SW480 (cell line): ENCODE data around the gene FGGY.

ENCODE experiments used
- DNase-seq: peaks from one replicate; pipeline ENCODE4 v3.0.0-alpha.2; 2016; ENCODE audit warnings: low spot score

The FGGY gene

DNA sequence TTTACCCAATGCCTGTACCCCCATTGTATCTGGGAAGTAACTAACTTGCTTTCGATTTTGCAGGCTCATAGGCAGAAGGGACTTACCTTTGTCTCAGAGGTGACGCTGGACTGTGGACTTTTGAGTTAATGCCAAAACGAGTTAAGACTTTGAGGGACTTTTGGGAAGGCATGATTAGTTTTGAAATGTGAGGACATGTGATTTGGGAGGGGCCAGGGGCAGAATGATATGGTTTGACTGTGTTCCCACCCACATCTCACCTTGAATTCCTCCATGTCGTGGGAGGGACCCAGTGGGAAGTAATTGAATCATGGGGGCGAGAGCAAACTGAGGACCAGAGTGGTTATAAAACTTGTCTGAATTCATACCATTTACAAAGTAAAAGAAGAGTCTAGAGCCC, 440.7 kb downstream of the FGGY start:
- DNase-seq, result no peak

DNA sequence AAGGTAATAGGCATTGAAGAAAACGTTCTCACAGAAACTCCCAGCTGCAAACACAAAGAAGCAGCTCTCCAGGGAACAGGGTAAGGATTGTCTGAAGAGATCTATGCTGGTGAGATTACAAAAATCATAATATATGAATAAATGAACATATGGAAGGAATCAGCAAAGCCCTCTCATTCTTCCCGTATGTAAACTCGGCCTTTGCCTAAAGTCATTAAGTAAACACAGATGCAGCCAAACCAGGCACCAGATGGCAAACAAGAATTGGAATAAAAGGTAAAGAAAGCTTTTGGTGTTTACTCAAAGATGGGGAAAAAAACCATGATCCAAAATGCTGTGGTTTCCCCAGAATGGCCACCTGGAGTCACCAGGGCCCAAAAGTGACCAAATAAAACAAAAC, 441.3 kb downstream of the FGGY start:
- DNase-seq, result no peak

DNA sequence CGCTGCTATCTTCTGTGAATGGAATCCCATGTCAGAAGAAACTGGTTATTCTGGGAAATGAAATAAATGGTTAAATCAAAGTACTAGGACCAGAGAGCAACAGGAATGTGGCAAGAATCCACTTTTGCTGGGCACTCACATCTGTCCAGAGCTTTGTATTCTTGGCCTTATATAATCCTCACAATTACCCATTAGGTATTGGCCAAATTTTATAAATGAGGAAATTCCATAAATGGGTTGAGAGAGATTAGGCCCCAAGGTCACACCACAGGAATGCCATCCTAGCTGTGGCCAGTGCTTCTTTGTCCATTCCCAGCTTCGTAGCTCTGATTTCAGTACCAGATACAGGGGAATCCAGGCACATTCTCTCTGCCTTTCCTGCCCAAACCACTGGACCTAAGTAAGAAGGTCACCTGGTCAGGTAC, 441.7 kb downstream of the FGGY start:
- no peak for DNase-seq

DNA sequence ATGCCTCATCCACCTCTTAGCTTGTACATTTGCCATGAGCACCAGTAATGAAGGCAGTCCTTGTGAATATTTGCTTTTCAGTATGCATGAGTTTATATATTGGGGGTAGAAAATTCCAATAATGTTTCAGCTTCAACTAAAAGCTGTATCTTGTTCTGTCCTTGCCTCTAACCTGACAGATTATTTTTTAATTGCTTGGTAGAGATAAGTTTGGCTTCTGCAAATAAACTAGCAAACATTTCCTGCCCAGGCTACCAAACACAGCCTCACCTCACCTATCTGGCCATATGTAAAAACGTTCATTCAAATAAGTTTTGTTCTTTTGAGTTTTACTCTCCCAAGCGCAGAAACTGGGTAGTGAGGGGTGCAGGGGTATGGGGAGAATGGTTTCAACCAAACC, 442.2 kb downstream of the FGGY start:
- no peak for DNase-seq

DNA sequence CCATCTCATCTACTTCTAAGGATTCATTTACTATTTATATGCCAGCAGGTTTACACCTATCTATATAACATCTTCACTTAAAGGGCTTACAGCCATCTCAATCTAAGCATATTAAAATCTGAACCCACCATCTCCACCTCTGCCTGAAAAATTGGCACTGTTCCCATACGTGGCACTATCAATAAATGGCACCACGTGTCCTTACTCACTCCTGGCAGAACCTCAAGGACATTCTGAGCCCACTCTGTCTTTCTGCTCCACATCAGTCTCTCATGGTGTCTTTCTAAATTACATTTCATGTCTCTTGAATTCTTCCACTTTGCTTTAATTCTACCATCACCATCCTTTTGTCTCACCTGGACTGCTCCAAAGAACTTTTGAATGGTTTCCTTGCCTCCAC, 445.6 kb downstream of the FGGY start:
- DNase-seq, result no peak

DNA sequence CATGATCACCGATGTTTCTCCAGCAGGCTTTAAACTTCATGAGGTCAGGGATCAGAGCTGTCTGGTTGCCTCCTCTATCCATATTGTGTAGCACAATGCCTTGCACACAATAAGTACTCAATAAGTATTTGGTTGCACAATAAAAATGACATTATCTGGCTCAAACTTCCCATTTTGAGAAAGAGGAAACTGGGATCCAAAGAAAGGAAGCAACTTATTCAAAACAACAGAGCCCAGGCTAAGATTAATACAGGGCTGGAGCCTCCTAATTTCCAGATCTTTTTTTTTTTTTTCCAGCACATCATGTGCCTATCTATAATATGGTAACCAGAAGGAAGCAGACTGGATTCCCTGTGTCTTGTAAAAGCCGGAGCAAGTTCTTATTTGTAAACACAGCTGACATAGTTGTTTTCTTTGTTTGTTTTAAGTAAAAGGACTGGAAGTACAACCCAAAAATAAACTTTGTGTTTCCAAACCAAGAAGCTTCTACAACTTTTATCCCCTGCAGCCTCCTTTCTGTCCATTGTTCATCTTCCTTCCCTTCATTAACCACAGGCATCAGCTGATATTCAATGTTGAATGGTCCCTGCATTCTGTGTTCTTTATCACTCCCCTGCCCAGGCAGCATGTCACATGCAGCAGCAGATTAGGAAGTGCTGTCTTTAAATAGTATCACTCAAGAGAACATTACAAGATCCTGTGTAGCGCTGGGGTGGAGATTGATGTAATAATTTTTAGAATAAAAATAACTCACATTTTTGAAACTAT, 446.6 kb downstream of the FGGY start:
- DNase-seq, result no peak

DNA sequence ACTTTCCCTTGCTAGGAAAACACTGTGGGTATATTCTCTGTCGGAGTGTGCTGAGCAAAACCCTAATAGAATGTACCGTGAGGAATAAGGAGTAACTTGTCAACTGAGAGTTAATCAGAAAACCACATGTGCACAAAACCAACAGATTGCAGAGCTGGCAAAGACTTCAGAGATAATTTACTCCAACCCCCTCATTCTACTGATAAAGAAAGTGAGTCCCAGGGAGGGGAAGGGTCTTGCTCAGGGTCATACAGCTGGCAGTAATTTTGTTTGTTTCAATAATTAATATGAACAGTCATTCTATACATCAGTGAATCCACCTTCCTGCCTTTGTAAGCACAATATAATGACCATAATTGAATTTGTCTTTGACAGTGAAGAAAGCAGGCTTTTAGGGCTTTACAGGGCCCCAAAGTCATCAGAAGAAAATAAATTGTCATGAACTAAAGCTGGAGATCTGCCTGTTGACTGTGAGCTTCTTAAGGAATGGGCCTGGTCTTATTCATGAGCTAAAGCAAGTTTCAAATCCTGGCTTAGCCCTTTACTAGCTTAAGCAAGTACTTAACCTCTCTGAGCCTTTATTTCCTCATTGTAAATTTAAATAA, 450.6 kb downstream of the FGGY start:
- no peak for DNase-seq

DNA sequence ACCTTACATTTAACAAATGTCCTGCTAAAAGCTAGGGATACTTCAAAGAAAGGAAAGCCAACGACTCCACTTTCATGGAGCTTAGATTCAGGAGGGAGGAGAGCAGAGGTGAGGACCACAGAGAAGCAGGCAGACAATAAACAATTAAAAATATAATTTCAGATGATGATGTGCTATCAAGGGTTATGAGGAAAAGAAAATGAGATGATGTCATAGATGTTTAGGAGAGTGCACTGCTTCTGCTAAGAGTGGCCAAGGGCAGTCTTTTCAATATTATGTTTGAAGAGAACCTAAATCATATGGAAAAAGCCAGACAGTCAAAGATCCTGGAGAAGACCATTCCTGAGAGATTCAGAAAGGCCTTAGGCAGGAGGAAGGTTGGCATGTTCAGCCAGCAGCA, 451.2 kb downstream of the FGGY start:
- DNase-seq, result no peak

DNA sequence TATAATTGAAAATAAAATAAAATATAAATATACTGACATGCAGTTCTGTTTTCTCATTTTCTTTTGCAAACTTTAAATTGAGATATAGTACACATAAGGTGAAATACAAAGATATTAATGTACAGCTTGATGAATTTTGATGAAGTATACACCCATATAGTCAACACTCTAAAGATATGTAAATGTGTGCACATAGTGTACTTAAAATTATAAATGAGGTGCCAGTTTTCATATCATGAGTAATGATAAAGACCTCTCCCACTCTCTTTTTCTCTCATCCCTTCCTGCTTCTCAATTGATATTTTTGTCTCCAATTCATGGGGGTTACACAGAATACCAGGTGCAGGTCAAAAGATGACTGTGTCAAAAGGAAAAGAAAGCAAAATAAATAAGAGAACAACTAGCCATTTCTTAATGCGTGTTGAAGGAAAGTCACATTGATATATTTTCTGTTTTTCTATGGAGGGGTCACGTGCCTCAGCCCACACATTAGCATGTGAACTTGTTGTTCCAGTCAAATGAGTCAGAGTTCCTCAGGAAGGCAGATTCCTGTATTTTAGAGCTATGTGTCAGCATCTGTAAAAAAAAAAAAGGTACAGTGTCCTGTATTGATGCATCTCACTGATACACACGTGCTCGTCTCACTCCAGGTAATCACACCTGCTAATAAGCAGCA, 453.6 kb downstream of the FGGY start:
- DNase-seq, result peak; percentile 61

DNA sequence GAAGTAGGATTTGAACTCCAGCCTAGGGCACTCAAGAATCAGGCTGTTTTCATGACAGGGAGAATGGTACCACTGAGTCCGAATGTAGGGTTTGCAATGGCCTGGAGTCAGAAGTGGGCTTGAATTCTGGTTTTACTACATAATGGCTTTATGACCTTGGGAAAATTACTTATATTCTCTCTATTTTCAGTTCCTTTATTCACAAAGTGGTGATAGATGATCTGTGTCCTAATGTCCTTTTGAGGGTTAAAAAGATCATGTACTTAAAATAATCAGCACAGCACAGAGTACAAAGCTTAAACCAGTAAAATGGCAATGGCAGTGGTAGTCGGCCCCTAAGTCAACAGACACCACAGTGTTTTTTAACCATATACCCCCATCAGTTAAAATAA, 454.1 kb downstream of the FGGY start:
- DNase-seq, result no peak

DNA sequence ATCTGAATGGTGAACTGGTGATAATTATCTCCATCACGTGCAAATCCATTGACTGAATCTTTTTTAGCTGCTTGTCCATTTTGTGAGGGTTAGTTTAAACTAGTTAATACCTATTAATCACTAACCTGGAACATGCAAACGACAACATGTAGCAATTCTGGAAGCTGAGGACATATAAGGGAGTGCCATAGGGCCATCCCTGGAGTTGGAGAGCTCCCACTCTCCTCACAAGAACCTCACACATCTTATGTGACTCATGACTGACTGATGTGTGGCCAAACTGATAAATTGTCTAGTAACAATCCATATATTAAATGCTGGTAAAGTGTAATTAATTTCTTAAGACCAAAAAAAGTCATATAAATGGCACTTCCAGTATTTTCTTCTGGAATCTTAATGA, 454.9 kb downstream of the FGGY start:
- no peak for DNase-seq

DNA sequence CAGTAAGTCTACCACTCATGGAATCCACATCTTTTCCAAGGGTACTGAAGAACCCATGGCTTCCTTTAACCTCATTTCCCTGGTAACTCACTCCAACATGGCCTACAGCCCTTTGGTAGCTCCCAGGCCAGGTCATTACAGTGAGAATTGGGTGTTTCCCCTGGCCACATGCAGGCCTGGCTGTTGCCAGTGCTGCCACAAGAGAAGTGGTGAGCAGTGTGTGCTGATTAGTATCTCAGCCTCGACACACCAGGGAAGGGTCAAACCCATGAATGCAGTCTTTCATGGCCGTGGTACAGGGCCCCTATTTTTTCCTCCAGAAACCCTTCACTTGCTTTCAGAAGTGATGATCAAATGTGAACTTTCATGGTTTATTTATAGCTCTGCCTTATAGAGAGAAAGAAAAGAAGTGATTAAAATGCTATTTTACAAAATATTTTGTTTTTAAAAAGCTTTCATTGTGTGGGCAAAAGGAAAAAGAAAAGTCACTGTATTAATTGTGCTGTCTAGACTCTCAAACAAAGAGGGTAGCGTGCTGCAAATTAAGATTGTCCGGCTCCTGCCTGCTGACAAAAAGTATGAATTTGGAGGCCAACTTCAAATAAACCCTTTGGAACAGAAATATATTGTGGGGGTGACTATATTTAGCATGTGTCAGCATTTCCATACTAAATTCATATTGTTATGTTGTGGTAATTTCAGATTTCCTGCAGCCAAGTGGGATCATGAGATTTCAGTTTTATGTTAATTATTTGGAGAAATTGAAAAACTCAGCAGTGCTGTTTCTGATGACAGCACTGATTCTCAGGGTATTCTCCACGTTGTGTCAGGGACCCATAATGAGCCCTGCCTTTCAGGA, 455.9 kb downstream of the FGGY start:
- DNase-seq, result no peak

DNA sequence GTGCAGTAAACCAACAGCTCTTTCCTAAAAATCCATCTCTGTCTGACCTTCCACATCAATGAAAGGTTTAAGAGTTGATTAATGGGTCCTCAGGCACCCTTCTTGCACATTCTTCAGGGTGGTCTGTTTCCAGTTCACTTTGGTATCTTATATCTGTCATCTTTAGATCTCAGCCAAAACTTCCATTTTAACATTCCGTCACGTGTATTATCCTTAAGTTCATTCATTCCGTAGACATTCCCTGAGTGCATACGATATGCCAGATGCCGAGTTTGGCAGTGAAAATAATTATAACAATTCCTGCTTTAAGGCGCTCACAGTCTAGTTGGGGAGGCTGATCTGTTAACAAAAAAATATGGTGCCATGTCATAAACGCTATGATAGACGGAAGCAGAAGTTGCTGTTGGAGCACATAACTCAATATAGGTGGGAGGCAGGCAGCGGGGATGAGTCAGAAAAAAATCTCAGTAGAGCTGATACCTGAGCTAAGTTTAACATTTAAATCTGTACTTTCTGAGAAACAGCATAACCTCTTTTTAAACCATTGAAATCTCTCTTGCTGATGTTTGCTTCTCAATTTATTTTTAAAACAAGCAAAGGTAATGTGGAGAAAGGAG, 458.3 kb downstream of the FGGY start:
- no peak for DNase-seq

DNA sequence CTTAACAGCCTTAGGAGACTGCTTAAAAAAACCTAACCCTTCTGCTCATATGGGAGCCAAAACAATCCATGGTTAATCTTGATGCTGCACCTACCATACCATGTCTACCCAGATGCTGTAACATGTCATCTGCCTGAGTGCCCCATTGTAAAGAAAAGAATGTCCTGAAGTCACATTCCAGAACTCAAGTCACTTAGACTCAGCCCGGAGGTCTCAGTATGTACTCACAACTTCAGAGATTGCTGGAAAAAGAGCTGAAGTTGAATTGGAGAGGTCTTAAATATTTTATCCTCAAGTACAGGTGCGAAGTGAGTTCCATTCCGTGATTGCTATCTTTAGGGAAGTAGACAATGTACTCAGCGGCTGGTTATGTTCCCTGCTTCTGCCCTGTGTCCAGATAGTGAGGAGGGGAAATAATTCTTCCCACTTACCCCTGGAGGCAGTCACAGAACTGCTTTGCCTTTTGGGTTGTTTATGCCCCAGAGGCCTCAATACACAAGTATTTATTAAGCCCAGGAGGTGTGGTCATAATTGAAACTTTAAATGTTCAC, 460.4 kb downstream of the FGGY start:
- DNase-seq, result no peak

DNA sequence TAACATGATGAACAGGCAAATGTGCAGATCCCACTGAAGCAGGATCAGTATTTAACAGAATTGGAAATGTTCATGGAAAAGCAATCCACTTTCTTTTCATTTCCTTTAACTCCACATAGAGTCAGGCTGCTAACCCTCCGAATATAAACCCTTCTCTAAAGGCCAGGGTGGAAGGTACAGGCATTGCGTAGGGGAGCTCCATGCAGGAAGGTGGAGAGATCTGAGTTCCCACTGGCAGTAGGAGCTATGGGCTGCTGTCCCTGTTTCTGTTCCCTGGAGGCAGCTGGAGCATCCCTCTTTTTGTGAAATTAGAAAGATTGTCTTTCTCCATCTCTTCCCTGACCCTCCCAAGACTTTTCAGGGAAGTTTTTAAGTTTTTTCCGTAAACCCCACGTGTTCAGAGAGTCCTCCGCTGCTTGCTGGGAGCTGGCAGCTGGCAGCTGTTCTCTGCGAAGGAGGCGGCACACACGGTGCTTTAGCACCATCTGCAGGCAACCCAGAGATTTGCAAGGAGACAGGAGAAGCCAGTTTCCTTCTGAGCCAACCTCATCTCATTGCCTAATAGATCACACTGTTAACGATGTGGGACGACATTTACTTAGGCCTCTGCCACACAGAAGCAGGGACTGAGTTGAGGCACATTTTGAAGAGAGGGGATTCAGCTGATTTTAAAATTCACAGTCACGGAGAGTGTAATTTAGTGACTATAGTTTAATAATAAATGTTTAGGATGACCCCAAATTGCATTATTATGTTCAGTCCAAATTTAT, 462.4 kb downstream of the FGGY start:
- DNase-seq, result peak; percentile 71

DNA sequence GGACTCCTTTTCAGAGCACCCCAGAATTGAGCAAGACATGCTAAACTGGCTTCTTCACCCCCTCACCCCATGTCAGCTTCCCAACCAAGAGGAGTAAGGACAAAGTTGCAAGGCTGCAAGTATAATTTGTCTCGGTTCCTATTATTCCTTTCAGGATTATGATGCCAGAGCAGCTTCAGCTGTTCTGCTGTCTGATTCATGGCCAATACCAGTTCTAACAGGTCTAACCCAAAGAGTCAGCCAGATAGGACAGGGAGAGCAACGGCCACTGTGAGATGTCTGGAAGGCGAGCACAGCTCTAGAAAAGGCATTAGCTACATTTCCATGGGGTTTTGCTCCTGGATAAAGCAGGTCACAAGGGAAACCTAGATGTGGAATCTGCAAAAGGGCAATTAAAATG, 464.5 kb downstream of the FGGY start:
- DNase-seq, result no peak

DNA sequence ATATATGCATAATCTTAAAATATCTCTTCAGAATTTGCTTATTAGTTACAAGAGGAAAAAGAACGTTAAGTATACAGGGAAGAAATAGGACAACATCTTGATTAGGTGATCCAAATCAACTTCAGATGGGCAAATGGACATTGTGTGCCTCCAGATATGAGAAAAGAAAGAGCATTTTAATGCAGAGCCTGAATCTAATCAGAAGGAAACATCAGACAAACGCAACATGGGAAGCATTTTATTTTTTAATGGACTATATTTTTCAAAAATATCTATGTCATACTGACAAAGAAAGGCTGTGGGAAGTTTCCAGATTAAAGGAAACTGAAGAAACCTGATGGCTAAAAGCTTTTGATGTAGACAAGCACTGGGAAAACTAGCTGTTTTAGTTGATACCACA, 466.5 kb downstream of the FGGY start:
- no peak for DNase-seq

DNA sequence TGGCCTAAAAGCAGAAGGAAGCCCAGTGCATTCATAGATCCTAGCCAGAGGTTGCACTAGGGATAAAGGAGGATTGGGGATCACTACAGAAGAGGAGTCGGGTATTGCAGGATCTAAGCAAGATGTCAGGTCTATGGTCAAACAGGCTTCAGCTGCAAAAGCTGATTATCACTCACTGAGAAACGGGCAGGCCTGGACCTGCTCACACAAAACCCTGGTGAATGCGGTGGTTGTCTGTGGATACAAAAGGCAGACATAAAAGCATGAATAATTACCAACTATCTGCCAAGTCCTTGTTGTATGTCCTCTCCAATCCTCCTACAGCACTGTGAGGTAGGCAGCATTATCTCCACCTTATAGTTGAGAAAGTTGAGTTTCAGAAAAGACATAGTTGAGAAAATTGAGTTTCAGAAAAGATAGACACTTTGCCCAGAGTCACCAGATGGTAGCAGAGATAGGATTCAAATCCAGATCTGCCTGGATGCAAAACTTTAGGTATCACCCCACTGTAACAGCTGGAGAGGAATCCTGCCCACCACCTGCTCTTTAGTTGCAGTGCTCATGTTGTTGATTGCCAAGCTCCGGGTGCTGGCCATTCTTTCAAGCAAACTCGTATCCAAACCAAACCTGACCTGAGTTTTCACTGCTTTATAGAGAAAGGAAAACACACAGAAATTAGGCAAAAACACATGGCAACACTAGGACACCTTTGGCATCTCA, 468.3 kb downstream of the FGGY start:
- no peak for DNase-seq

DNA sequence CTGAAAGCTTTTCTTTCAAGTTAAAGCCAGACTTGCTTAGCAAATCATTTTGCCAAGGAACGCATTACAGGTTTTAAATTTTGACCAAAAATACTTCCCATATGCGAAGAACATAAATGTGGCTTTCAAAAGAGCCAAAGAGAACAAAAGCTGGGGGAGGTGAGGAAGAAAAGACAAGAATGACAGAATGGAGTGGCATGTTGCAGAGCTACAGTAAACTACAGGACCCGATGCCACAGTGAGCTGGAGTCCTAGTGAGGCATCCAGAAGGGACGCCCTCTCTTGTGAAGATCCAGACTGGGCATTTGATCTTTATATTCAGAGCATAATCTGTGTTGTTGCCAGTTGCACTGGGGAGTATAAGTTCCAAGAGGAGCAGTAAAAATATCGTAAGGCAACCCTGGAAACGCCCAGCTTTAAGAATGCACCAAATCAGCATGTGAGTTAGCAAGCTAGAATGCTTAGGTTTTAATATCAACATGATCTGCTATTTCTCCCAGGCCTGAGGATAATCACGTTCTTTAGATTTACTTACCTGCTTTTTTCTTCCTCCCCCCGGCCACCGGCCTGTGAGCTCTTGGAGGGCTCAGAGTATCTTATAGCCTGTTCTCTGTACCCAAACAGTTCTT, 469.4 kb downstream of the FGGY start:
- DNase-seq, result no peak

DNA sequence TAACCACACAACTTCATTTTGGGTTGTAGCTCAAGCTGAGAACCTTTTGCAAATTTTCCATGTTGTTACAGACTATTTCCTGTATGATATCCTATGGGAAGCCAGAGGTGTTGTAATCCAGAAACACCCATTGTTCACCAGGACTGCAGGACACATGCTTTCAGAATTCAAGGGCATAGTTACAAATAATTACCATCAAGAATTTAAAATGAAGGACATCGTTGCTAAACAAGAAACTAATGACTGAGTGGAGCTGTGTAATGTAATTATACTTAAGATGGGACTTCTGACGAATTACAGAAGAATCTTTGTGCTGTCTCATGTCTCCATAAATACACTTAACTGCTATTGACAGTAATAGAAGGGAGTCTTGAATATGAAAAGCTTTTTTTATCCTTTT, 470.2 kb downstream of the FGGY start:
- no peak for DNase-seq
